ENCODE measurements around the gene R3HDM1. TPM values are rescaled to one million over a fixed set of nuclear protein-coding genes. Genes with fewer than 3 reads are reported as not detected.

The R3HDM1 gene
- total RNA-seq, 1 experiment from 2014 or later = 62.6 TPM

GRCh38 chr2:135694711-135695110 is 163.4 kb downstream of the R3HDM1 start:
- Histone ChIP-seq H3K27me3 (ENCODE audit: control insufficient read depth, insufficient read depth, low read length) (no peaks in the 10 kb centered on the region), H3K27ac (ENCODE audit: low read length) (no peak overlapping the region), H3K4me1 (ENCODE audit: control insufficient read depth, insufficient read depth, low read length) (no peaks in the 10 kb centered on the region), H3K4me3 (ENCODE audit: low read depth in 2 of 2, low read length in 2 of 2) (no peak overlapping the region), H3K36me3 (ENCODE audit: control insufficient read depth, insufficient read depth, low read length) (peaks cover 8% of the 10 kb centered on the region; the same call in 1 of the 2 replicates), H3K9me3 (ENCODE audit: control insufficient read depth, insufficient read depth, low read depth, low read length) (no peaks in the 10 kb centered on the region)
- intact Hi-C loops (cut with micrococcal nuclease; ENCODE audit: unreplicated experiment) (no loop called here), in situ Hi-C loops (cut with HindIII; ENCODE audit: low pct_unique_long_range_greater_than_20kb, low sequenced_read_pairs) (no loop called here)
- no peak for ATAC-seq
- ChIA-PET POLR2A (no interaction called here), CTCF (interaction anchor here (0.6 kb wide), 1 partner anchor 18 kb away, joined by 10 read pairs; no protein-coding TSS in a partner anchor)
- DNase-seq (ENCODE audit: low read depth, low spot score) = no peak
- no TSS peak for BruUV-seq (replicated peaks)
- TF ChIP-seq CTCF (IDR thresholded peaks at IDR 0.05) (no peak), SIN3A (IDR thresholded peaks at IDR 0.05; ENCODE audit: borderline replicate concordance, insufficient read depth, low read depth, low read length) (no peak), POLR2AphosphoS5 (IDR thresholded peaks at IDR 0.05; ENCODE audit: low read depth, low read length) (no peak), REST (IDR thresholded peaks at IDR 0.05; ENCODE audit: insufficient read depth in 1 of 2, low read depth in 2 of 2, low read length in 1 of 2) (no peak), TCF7L2 (IDR thresholded peaks at IDR 0.05; ENCODE audit: low read depth, low read length) (no peak)

GRCh38 chr2:135698838-135699237 is 167.6 kb downstream of the R3HDM1 start:
- in situ Hi-C loops (cut with HindIII; ENCODE audit: low pct_unique_long_range_greater_than_20kb, low sequenced_read_pairs) = no loop called here
- POLR2A ChIA-PET = no interaction called here

More at GRCh38 chr2:135698838-135699237, 167.6 kb downstream of the R3HDM1 start:
- Histone ChIP-seq H3K4me3 (ENCODE audit: low read depth in 2 of 2, low read length in 2 of 2) (no peak overlapping the region), H3K9me3 (ENCODE audit: control insufficient read depth, insufficient read depth, low read depth, low read length) (no peaks in the 10 kb centered on the region), H3K36me3 (ENCODE audit: control insufficient read depth, insufficient read depth, low read length) (0 out of 2 replicates have a peak, but pooled peaks cover 3% of the 10 kb centered on the region), H3K4me1 (ENCODE audit: control insufficient read depth, insufficient read depth, low read length) (no peaks in the 10 kb centered on the region), H3K27me3 (ENCODE audit: control insufficient read depth, insufficient read depth, low read length) (no peaks in the 10 kb centered on the region), H3K27ac (ENCODE audit: low read length) (no peak overlapping the region)
- no peak for DNase-seq (ENCODE audit: low read depth, low spot score)
- BruUV-seq (replicated peaks) = no TSS peak
- intact Hi-C loops (cut with micrococcal nuclease; ENCODE audit: unreplicated experiment) = no loop called here
- no peak for ATAC-seq
- CTCF ChIA-PET = no interaction called here
- no peak for TF ChIP-seq CTCF (IDR thresholded peaks at IDR 0.05)
- no peak for TF ChIP-seq POLR2AphosphoS5 (IDR thresholded peaks at IDR 0.05; ENCODE audit: low read depth, low read length)
- TF ChIP-seq TCF7L2 (IDR thresholded peaks at IDR 0.05; ENCODE audit: low read depth, low read length) = no peak
- no peak for TF ChIP-seq REST (IDR thresholded peaks at IDR 0.05; ENCODE audit: insufficient read depth in 1 of 2, low read depth in 2 of 2, low read length in 1 of 2)
- no peak for TF ChIP-seq SIN3A (IDR thresholded peaks at IDR 0.05; ENCODE audit: borderline replicate concordance, insufficient read depth, low read depth, low read length)

All from Panc1 (cell line).